SW480 (cell line): ENCODE measurements around the gene ENOX2.
"Not testable (repeated sequence)": the region's sequence is repeated elsewhere in the genome, so short reads cannot be mapped to it uniquely, and the experiment has no call there.

Experiments used
- DNase-seq: peaks from one replicate; pipeline ENCODE4 v3.0.0-alpha.2; 2016; ENCODE audit warnings: low spot score

The ENOX2 gene

DNA sequence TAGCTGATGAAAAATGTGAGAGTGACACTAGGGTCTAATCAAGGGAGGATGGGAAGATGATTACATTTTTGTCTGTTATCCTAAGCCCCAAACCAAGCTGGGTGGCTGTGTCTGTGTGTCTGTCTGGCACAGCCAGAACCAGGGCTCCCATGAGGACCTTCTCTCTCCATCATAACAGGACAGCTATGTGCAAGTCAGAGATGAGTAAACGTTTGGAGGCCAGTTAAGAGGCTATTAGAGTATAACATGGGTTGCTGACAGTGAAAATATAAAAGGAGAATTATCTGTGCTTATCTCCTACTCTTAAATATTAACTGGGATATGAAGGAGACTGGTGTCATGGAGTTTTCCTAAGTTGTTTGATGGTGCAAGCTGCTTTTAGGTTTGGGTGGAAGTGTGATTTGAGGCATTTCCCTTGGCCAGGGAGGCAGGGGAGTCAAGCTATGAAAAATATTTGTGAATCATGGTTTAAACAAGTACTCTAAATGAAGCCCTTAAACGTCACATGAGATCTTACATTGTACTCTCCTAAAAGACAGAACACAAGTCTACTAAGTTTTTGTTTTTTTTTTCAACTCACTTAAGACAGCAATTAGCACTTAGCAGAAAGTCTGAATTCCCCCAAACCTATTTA, 156.2 kb downstream of the ENOX2 start:
- DNase-seq, result no peak

GRCh38 chrX:130746077-130746476, 156.9 kb downstream of the ENOX2 start:
- DNase-seq, result no peak

DNA sequence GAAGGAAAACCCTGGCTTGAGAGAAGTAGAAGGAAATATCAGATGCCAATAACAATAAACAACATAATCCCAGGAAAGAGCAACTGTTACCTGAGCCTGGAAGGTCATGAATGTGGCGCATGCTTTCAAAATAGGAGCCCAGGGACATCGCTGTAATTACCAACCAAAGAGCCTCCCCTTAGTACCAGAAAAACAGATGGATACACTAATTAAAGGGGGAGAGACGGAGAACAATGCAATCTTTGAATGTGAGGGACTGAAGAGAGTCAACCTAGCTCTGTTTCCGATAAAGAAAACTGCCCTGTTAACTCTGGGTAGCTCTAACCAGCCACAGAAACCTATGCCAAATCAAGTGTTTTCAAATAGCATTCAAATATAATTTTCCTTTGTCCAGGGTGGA, 161.4 kb downstream of the ENOX2 start:
- DNase-seq, result no peak

- no peak for DNase-seq
Observed at GRCh38 chrX:130741151-130741550, 161.9 kb downstream of the ENOX2 start.

DNA sequence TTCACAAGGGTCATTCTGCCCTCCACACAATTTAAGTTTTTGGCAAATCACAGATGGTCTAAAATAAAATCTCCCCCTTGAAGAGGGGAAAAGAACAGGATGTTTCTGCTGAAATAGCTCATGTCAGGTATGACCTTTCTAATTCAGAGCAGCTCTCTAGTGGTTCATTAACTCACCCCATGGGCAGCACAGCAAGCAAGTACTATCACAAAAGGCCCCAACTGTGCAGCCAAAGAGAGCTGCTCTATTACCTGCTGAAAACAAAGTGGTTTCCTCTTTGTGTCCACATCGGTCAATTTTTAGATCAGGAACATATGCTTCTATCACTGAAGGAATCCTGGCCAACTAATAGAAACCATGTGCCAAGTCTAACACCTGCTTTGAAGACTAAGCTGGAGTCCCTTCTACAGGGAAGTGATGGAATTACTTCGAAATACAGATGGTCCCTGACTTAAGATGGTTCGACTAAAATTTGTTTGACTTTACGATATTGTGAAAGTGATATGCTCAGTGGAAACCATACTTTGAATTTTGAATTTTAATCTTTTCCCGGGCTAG, 164.3 kb downstream of the ENOX2 start:
- DNase-seq, result no peak

- no peak for DNase-seq
Observed at GRCh38 chrX:130734713-130735112, 168.3 kb downstream of the ENOX2 start.

DNA sequence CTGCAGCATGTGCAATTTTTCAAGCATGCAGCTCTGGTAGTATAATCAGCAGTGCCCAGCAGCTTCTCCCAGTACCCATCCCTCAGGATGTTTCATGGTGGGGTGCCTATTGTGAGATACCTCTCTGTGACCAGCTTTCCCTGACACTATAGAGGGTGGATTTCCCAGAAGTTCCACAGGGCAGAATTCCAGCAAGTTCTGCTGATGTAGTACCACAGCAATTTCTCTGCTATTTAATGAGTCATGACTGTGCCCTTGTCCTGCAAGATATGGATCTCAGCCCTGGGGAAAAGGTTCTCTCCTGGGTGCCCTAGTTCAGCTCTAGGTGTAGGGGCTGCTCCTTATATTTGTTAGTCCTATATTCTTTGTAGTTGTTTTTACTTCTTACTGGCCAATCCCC, 174.8 kb downstream of the ENOX2 start:
- no peak for DNase-seq

DNA sequence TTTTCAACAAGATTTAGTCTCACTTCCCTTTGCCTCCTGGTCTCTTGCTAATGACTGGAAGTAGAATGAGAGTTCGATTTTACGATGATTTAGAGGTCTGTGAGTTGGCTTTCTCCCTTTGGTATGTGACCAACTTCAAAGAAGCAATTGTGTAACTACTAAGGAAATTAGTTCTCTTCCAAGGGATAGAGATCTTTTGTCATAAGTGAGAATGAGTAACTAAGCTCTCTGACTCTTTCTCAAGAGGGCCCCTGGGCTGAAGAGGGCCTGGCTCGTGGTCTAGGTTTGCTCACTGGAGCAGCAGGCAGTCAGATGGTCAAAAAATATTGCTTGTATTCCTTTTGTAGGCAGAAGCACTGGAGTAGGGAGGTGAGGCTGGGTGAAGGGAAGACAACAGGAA, 176.3 kb downstream of the ENOX2 start:
- no peak for DNase-seq

DNA sequence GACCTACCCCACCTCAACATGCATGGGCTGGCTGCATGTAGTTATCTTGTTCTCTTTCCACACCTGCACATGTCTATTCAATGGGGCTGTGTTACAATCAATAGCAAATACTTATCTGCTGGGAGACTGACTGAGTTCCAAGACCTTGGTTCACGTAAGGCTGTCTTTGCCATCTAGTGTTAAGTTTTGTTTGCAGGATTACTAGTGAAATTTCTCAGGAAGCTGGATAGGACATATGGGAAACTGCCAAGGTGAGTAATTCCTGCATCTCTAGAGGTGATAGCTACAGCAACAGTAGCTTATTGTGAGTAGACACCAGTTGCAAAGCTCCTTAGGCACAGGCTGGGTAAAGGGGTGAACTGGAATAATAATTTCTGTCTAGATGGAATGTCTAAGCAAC, 177.5 kb downstream of the ENOX2 start:
- no peak for DNase-seq

DNA sequence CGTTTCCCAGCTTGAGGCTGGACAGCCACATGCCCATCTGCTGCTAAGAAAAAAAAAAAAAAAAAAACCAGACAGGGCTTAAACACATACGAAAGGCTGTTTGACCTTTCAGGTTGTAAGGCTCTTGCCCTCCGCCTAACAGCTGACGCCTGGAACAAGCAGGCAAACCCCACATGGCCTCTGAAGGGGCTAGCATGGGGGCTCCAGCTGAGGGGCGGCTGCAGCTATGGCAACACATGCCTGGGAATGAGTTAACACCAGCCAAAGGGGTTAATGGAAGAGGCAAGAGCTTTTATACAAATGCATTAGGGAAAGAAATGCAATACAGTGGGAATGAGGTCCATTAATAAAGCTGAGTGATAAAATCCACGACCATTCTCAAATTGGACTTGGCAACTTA, 183.6 kb downstream of the ENOX2 start:
- no peak for DNase-seq

DNA sequence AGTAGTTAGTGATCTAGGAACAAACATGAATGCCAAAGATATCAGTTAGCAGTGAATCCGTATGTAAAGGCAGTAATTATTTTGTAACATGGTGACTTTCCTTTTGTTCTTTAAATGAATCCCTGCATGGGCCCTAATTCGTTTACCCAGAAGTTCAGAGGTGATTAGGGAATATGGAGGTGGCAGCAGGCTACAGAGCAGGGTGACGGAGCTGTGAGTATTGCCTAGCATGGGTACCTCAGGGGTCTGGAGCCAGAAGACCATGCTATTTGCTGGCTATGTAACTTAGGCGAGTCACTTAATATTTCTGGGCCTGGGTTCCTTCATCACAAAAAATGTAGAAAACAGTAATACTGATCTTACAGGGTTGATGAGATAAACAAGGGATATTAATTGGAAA, 184.9 kb downstream of the ENOX2 start:
- no peak for DNase-seq

DNA sequence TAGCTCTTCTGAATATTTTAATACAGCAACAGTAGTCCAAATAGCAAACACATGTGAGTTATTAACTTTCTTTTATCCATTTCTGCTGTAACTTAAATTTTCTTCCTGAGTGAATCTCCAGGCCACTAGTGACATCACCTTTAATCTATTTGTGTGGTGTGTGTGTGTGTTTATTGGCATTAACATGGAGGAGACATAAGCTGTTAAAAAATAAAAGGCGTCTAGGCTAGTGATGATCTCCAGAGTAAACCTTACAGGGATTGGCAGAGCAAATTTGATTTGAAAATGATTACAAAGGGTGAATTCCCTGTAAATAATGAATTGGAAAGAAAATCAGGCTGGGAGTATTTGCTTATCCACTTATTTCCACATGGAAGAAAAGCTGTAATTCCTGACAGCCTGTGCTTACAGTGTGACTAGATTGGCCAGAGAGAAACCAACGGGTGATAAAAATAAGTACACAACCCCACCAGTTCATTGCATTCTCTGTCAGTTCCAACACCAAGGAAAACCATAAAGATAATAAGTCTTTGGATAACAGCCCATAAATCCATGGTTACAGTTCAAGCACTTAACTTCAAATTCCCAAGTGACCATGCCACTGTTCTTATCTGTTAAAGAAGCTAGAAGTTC, 186.1 kb downstream of the ENOX2 start:
- DNase-seq, result no peak

DNA sequence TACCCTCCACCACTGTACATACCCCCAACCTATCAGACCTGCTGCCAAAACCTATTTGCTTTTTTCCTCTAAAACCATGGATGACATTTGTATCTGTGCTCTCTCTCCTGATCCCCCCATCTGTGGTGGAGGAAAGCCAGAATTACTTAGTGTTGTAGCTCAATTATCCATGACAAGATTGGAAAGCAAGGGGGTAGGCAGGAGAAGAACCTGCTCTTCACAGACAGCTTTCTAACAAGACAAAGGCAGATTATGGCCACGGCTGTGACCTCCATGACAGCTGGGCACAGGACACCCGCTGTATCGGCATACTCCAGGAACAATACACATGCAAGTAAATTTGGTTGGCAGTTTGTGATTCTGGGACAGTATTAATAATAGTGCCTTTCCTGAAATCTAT, 186.7 kb downstream of the ENOX2 start:
- DNase-seq, result no peak

DNA sequence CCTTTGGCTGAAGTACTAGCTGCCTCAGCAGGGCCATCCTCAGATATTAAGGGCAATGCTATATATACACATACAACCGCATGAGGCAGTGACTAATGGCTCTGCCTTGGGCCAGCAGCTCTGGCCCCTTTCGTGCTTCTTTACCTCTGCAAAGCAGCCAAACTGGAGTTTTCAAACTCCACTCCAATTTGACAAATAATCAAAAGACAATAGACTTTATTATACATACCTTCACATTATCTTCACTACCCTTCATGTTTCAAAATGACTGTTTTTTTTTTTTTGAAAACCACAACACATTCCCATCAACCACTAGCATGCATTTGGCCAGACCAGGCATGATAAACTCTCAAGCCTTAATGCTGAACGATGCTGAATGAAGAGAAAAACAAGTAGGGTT, 187.7 kb downstream of the ENOX2 start:
- no peak for DNase-seq

GRCh38 chrX:130714665-130715064, 188.3 kb downstream of the ENOX2 start:
- DNase-seq, result no peak

DNA sequence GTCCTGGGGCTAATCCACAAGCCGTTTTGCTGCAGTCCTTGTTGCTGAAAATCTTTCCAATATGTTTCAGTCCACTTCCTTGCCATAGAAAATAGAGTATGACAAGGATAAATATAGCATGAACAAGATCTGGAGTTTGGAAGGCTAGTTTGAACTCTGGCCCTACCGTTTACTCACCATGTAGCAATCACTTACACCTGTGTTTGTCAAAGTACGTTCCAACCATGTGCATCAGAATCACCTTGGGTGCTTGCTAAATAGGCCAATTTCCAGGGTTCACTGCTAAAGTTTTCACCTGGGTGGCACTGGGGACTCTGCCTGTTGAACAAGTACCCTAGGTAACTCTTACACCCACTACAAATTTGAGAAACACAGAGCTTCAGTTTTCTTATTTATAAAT, 188.9 kb downstream of the ENOX2 start:
- DNase-seq, result no peak

- DNase-seq, result not testable (repeated sequence)
Observed at GRCh38 chrX:130709178-130709577, 193.8 kb downstream of the ENOX2 start.

GRCh38 chrX:130705591-130705990, 197.4 kb downstream of the ENOX2 start:
- DNase-seq, result no peak

GRCh38 chrX:130704053-130705038, 198.7 kb downstream of the ENOX2 start:
- no peak for DNase-seq

GRCh38 chrX:130702867-130703707, 199.9 kb downstream of the ENOX2 start:
- no peak for DNase-seq

GRCh38 chrX:130700629-130701028, 202.4 kb downstream of the ENOX2 start:
- no peak for DNase-seq

DNA sequence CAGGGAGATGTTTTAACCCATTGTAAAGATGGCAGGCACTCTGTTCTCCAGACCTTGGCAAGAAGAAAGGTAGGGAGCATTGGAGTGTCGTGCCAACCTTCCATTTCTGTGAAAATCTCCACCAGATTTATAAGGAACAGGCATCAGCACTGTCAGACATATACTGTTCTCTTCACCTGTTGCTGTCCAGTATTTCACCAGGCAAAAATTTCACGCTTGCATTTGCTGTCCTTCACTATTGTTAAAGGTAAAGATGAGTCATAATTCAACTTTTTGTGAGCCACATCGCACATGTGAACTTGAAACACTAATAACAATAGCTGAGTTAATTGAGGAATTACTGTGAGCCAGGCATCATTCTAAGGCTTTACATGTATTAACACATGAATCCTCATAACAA, 203.4 kb downstream of the ENOX2 start:
- DNase-seq, result no peak
